HPDE6-E6E7 (cell line): ENCODE data around the gene SEPTIN8.

Experiments used
- DNase-seq: peaks from one replicate; pipeline ENCODE4 v3.0.0; 2011; ENCODE audit warnings: missing footprints; ENCODE audit errors: extremely low spot score

The SEPTIN8 gene

DNA sequence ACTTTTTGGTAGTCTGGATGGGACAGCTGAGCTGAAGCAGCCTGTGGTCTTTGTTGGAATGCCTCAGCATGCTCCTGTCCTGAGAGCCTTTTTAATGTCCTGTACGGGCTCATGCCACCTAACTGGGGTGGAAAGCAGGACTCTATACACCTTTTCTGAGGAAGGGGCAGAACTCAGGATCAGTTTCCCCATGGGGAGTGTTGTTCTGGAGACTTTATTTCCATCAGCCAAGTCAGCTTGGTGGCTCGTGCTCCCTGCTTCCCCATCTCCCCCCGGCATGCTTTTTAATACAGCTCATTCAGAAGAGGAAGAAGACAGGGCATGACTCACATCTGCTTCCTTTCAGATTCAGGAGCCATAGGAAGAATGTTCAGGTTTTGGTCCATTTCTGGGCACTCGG, 5.1 kb upstream of the SEPTIN8 start:
- DNase-seq: no peak

DNA sequence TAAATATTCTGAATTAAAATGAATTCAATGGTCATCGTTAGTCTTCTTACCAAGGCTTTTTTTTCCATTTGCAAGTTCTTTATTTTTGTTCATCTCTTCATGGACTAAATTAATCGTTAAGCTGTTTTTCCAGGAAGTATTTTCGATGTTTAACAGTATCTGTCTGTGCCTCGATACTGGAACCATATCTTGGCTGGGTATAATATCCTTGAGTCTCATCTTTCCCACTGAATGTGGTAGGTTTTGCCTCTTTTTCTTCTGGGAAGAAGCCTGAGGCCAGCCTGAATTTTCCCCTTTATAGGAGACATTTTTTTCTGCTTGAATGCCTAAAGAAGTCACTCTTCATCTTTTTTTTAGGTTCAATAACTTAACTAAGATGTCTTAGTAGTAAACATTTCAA, 4.0 kb upstream of the SEPTIN8 start:
- no peak for DNase-seq

DNA sequence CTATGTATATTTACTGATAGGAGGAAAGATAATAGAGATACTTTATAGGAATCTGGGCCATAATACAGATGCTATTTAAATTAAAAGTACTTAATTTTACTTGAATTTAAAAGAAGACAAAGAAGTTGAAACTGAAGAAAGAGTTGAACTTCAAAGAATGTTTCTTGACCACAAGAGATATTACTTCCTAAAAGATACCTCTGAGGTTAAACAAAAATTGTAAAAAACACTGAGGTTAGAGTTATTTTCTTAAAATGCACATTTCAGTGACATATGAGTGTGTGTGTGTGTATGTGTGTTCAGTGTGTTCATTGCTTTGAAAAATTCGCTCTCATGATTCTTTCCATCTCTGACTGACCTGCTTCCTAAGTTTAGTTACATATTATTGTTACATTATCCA, 3.5 kb upstream of the SEPTIN8 start:
- DNase-seq: no peak

DNA sequence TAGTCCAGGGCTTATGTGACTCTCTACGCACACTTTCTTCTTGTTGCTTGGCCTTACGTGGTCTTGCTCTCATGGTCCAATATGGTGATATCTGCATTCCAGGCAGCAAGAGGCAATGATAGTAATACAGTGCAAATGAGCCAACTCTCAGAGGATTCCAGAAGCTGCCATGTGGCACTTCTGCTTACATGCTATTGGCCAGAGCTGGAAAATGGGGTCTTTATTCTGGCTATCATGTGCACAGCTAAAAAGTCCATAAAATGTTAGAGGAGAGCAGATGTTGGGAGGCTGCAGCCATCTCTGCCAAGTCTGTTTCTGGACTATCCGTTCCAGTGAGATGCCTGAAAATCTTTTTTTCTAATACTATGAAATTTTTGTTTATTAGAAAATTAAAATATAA, 2.9 kb upstream of the SEPTIN8 start:
- no peak for DNase-seq

DNA sequence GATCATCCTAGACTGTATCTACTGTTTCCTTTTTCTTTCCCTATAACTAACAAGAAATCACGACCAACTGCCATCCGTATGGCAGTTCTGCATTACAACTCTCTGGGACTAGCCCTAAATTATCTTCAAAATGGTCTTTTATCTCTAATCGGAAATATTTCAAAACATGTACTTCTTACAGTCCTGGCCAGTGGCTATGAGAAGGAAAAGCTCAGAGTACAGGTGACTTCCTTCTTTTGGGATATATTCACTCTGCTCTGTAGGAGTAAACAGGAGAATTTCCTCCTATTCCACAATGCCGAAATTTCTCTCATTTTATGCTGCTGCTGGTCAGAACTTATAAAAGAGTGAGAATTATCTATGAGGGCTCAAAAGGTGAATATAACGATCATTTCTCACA, 1.8 kb upstream of the SEPTIN8 start:
- no peak for DNase-seq

DNA sequence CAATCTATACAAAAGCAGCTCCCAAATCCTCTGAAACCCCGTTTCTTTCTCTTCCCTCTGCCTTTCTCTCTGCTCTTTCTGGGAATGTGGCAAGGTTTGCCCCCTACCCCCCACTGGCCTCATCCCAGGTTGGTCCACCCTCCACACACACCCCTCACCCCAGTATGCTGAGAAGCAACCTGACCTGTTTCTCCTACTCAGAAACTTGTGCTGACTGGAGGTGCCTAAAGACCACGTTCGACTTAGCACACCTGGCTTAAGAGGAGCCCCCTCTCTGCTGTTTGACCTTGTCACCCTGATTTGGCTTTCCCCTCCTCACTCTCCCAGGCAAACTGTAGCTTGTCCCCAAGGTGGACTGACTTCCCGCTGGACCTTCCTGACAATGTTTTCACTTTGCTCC, 1.1 kb upstream of the SEPTIN8 start:
- no peak for DNase-seq

DNA sequence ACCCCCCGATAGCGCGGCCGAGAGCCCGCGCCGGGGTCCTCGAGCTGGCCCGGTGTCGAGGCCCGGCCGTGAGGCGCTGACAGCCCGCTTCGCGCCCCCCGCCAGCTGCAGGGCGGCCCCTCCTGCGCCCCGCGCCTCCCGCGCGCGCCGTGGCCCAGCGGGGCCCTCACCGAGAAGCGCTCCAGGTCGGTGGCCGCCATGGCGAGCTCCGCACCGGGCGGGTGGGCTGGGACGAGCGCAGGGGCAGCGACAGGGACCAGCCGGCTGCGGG, 166 bp downstream of the SEPTIN8 start:
- no peak for DNase-seq

DNA sequence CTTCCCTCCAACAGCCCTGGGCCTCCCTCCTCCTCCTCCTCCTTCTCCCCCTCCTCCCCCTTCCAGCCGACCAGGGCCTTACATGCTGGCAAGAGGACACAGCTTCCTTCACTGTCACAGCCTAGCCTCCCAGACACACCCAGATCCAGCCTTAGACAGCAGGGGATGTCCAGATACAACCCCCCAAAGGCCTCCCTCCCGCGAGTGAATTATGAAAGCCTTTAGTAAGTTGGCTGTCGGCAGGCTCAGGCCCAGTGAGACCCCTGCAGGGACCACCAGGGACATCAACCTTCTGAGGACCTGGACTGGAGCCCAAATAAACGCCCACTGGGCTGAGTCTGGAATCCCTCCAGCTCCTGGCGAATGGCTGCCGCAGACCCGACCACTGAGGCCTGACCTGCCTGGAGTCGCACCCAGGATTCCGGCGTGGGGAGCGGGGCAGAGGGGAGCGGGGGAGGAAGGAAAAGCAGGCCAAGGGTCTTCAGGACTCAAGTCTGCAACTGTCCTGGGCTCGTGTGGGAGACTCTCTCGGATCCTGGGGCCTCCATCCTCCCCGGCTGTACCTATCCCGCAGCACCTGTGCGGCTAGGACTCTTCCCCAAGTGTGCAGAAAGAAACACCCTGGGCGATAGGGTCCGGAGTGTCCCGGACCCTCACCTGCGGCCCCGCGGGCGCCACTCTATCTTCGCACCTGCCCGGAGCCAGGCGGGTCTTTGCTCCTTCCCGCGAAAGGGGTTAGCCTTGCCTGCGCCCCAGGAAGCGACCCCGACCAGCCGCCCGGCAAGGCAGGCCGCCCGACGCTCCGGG, 705 bp downstream of the SEPTIN8 start:
- no peak for DNase-seq

DNA sequence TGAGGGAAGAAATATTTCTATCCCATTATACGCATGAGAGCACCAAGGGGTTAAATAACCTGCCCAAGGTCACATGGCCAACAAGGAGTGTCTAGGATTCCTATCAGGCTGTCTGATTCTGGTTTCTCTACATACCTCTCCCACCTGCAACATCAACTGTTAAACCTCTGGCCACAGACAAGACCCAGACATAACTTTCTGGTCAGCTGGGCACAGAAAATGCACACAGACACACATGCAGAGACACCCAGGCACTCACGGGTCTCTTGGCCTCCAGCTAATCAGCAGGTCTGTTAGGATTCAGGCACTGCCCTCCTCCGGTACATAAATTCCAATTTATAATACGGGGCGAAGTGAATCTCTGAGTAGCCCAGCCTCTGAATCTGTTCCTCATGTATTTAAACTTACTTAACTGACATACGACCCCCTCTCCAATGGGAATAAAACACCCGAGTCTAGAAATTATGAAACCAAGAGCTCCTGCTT, 1.5 kb downstream of the SEPTIN8 start:
- no peak for DNase-seq

DNA sequence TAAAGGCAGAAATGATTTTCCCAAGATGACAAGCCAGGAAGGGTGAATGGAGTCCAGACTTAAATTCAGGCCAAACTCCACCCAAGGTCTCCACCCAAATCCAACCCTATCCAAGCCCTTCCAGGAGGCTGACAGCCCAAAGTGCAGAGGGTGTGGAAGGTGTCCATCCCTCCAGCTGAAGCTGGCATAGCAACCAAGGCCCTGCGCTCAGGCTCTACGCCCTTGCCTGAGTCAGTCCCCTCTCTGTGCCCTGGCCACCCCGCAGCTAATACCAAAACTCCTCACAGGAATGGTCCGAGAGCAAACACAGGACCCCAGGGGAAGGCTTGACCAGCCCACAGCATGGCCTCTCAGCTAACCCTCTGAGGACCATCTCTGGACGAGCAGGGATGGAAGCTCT, 2.1 kb downstream of the SEPTIN8 start:
- no peak for DNase-seq

DNA sequence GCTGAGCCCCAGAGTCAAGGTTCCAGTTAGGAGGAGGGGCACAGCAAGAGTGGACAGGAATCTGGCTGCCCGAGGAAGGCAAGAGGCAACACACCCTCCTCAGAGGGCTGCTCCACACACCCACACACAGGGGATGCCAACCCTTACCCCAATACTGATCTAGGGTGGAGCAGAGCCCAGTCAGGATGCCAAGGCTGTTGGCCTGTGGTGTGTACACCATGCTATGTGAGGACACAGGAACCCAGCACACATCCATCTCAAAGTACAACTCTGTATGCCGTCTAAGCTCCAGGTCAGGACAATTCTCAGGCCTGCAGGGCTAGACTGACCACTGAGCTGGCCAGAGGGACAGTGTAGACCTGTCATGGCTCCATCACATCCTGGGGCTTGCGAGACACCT, 2.6 kb downstream of the SEPTIN8 start:
- no peak for DNase-seq

DNA sequence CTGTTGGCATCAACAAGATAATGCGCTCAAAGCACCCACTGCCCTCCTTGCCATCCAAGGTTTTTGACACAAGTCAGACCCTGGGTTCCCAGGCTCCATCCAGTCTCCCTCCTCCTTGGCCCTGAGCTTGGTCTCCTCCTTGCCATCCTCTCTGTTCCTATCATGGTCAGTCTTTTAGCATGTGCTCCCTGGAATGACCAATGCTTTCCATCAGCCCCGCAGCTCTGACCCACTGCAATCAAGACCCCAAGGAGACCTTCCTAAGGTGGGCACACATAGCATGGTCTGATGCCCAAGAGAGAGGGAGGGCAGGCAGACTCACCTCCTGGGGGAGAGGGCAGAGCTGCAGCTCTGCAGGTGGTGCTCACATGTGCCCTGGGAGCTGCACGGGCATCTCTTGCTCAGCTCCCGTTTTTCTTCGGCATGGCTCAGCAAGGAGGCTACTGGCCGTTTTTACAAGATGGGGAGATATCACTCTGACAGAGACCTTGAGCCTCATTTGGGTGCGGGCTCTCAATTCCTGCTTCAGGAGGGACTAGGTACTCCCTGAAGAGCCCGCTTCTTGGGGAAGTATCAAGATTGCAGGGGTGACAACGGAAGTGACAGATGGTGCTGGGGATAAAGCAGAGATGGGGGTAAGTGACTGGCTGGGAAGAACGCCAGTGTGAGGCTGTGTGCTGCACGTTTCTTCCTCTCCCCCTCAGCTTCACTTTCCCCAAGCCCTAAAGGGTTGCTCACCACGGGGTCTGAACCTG, 3.3 kb downstream of the SEPTIN8 start:
- no peak for DNase-seq

DNA sequence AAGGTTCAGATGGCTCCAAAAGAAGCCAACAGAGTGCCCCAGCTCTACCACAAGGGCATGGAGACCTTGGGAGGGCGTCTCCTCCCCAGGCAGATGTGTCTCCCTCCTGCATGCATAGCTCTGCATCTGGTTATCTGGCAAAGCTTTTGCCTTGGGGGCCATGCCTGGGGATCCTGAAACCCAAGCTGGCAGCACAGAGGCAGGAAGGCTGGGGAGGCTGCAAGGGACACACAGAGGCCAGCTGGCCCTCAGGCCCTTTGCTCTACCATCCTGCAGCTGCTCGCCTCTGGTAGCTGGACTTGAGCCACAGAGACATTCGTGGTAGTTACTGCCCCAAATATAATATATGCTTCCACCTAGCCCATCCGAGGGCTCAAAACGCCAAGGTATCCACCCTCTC, 3.9 kb downstream of the SEPTIN8 start:
- no peak for DNase-seq

DNA sequence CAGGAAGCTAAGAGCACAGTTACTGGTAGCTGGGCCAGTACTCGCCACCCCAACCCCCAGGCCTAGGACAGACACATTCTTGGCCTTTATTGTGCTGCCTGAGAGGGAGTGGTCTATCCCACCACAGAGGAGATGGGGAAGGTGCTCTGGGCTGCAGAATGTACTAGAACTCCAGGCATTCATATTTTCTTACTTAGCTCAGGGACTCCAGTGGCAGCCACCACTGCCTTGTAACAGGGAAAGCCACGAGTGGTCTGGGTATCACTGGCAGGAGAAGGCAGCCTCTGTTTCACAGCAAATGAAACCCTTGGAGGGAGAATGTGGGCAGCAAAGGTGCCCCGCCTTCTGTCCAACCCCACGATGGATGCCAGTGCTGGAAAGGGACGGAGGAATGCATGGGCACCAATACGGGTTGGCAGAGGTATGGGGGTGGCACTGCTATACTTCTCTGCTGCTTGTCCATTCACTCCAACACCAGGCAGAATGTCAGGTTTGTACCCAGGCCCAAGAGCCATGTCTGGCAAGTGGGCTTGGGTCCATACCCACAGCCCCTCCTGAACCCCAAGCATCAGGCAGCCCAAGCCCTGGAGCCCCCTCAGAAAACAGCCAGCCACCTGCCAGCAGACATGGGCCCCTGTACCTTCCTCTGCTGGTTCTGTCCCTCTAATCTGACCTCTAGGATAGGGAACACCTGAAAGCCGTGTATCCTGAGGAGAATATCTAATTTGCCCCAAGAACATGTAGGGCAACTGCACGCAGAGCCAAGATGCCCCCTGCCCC, 4.6 kb downstream of the SEPTIN8 start:
- no peak for DNase-seq

DNA sequence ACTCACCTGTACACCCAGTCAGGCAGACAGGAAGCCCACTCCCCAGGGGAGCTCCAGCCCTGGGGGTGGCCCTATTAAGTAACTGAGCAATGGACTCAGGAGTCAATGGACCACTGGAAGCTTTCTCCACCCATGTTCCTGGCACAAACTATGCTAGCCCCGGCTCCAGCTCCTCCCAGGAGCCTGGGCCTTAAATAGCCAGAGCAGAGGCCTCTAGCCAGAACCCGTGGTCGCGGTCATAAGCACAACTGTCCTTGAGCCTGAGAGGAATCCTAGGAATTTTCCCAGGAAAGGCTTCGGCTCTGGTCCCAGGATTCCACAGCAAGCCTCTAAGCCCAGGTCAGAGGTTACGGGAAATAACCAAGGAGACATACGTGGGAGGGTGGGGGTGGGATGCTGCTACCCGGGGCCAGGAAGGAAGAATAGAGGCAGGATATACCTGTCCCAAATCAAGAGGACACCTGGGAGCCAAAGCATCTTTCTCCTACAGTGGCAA, 5.5 kb downstream of the SEPTIN8 start:
- DNase-seq: no peak

DNA sequence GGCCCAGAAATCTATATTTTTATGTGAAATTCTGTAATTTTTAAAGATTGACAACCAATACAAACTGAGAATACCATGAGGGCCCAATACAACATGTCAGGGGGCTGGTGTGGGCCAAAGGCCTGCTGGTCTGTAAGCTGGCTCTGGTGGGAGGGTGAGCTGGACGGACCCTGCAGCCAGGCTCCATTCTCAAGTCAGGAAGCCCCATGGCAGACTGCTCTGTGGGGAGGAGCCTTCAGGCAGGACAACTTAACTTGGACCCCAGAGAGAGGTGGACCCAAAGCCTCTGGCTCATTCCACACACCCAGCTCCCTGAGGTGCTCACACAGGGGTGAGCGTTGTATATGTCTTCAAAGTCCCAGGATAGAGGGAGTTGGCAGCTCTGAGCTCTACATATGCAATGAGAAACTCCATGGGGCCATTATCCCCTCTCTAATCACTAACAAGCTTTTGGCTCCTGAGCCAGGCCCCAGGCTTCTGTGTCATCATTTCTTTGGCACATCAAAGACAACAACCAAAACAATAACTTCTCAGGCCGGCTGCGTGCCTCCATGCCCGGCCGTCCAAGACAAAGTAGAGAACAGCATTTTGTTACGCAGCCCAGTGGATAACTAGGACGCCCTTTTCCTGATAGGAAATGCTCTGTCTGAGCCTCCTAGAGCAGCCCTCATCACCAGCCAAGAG, 6.4 kb downstream of the SEPTIN8 start:
- DNase-seq: no peak

DNA sequence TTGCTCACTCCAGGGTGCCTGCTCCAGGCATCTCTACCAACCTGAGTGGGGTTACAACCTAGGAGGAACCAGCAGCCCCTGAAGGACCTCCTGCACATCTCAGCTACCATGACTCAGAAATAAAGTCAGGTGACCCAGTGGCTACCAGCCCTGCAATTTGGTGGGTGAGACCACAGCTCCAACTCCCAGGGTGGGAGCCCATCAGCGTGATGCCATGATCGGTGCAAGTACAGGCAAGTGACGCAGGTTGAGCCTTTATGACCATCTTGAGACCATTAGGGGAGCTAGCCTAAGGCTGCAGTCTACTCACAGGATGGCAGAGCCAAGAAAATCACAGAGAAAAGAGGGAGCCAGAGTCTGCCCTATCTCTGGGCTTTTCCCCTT, 8.6 kb downstream of the SEPTIN8 start:
- DNase-seq: no peak

DNA sequence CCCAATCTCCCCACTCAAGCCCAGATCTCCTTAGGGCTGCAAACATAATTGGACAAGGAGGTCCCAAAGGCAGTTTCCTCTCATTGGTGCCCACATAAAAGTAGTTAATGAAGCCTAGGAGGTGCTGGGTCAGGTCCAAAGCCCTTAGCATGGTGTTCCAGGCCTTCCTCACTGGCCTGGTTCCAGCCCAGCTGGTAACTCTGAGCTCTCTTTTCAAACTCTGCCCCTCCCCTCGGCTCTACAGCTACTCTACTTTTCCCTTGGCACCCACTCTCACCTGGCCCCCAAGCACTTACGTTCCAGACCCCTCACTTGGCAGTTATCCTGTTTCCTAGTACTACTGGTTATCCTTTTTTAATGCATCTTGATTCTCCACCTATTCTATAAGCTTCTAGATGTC, 9.9 kb downstream of the SEPTIN8 start:
- DNase-seq: no peak

DNA sequence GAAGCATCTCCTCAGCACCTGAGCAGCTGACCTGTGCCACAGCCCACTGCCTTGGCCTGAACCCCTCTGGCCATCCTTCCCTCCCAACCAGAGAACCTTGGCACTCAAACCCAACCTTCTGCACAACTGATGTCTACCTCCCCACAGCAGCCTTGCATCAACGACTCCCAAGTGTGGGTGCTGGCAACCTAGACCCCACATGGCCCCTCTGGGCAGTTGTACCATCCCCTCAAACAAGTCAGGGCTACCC, 10.3 kb downstream of the SEPTIN8 start:
- DNase-seq: no peak

DNA sequence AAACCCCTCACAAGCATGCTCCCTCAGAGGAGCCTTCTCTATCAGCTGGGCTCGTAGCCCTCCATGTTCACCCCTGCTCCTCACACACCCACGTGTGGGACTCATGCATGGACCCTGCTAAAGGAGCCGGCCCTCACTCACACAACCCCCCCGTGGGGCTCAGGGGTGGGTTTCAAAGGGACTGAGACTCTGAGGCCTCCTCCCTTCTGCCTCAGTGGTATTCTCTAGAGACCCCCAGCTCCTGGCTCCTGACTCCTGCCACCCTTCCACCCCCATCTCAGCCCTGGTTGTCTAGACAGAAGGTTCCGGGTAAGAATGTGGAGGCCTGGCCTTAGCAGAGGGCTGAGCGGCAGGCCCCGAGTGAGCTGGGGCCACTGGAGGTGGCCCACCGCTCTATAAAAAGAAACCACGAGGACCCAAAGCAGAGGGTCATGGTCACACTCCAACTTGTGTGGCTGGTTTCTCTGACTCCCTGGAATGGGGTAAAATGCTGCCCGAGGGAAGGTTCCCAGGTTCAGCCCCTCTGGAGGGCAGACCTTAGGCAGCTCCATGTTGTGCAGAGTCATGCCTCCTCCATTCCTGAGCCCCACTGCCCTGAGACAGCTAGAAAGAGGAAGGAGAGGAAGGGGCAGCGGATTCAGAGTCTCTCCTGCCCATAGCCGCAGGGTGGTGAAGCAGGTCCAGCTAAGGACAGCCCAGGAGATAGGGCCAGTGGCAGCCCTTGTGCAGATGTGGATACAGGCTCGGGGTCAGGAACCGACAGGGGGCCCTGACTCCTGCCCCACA, 10.8 kb downstream of the SEPTIN8 start:
- DNase-seq: no peak

DNA sequence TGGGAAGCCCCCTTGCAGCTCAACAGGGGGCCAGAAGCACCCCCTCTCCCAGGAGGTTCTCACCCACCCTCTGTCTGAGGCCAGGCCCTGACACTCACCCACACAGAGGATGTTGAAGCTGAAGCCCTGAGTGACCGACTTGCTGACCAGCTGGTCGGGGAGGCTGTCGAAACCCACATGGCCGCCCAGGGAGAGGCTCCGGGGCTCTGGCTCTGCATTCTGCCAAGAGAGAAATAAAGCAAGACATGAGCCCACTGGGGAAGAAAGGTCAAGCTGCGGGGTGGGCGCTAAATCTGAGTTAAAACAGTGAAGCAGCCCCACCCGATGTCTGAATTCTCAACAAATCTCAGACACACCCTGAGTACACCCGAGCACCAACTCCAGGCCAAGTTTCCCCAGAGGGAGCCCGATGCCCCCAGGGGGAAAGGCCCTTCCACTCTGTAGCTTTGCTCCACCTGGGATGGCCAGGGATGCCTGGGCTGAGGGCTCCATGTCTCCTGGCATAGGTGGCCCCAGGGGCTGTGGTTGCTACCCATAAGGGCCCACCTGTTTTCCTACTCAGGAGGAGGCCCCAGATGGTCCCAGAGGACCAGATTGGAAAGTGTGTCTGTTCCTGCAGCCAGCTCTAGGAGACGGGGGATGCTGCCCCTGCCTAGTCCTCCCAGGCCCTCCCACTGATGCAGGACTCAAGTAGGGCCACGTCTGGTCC, 11.6 kb downstream of the SEPTIN8 start:
- DNase-seq: no peak
